ENCODE measurements around the gene CACNG1. TPM values are rescaled to one million over a fixed set of nuclear protein-coding genes. Genes with fewer than 3 reads are reported as not detected.

Gene CACNG1
- total and polyA plus RNA-seq, 4 donors = not detected

DNA sequence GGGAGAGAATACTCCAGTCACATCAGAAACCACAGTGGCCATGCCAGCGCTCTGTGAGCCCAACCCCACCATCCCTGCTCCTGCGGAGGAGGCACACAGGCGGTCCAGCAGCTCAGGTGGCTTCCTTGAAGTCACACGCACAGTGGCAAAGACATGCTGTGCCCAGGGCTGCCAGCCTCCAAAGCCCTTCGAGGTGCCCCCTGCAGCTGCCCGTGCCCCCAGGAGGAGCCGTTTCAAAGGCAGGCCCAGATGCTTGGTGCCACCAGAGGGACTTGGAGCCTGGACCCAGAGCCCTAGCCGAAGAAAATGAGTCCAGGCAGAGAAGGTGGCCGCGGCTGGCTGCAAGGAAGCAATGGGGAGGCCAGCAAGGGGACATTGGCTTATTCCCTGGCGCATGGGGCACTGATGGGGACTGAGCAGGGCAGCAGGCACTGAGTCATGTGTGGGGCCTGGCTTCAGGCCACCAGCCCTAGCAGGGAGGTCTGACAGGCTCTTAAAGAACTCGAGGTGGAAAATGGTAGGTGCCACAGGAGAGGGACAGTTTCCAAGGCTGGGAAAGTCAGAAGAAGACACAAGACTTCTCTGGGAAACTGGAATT, 17.2 kb upstream of the CACNG1 start:
- no peak for DNase-seq (ENCODE audit: low spot score)
- H3K27ac ChIP-seq (ENCODE audit: low read depth in 1 of 2, low read length in 2 of 2) = no peak overlapping the region
- WGBS = 93% methylated on average over 12 of the region's 12 CpGs

More for the DNA sequence above, 17.2 kb upstream of the CACNG1 start:
- Histone ChIP-seq H3K9ac (ENCODE audit: low read depth in 1 of 2, low read length in 2 of 2) (no peak overlapping the region), H3K36me3 (ENCODE audit: control insufficient read depth in 4 of 4, insufficient read depth in 3 of 4, low read depth in 1 of 4, low read length in 3 of 4) (no peaks in the 10 kb centered on the region), H3K27me3 (ENCODE audit: control insufficient read depth in 4 of 4, insufficient read depth in 4 of 4, low read length in 3 of 4) (no peaks in the 10 kb centered on the region), H3K4me3 (ENCODE audit: low read depth in 1 of 3, low read length in 3 of 3) (no peak overlapping the region), H3K9me3 (ENCODE audit: control insufficient read depth in 4 of 4, low read length in 3 of 4) (no peaks in the 10 kb centered on the region), H3K4me1 (ENCODE audit: control insufficient read depth in 4 of 4, insufficient read depth in 4 of 4, low read length in 3 of 4) (no peaks in the 10 kb centered on the region)
- TF ChIP-seq SP1 (IDR thresholded peaks at IDR 0.05) = no peak
- TF ChIP-seq YY1 (IDR thresholded peaks at IDR 0.05) = no peak
- TF ChIP-seq RAD21 (IDR thresholded peaks at IDR 0.05) = no peak
- TF ChIP-seq TAF1 (conservative IDR thresholded peaks at IDR 0.05) = no peak
- no peak for TF ChIP-seq FOXA2 (IDR thresholded peaks at IDR 0.05)
- TF ChIP-seq, protein P1, sequence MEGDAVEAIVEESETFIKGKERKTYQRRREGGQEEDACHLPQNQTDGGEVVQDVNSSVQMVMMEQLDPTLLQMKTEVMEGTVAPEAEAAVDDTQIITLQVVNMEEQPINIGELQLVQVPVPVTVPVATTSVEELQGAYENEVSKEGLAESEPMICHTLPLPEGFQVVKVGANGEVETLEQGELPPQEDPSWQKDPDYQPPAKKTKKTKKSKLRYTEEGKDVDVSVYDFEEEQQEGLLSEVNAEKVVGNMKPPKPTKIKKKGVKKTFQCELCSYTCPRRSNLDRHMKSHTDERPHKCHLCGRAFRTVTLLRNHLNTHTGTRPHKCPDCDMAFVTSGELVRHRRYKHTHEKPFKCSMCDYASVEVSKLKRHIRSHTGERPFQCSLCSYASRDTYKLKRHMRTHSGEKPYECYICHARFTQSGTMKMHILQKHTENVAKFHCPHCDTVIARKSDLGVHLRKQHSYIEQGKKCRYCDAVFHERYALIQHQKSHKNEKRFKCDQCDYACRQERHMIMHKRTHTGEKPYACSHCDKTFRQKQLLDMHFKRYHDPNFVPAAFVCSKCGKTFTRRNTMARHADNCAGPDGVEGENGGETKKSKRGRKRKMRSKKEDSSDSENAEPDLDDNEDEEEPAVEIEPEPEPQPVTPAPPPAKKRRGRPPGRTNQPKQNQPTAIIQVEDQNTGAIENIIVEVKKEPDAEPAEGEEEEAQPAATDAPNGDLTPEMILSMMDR (IDR thresholded peaks at IDR 0.05; ENCODE audit: low read depth, low read length, missing input control) = no peak
- TF ChIP-seq FOXA1 (IDR thresholded peaks at IDR 0.05) = no peak
- TF ChIP-seq JUND (IDR thresholded peaks at IDR 0.05) = no peak
- TF ChIP-seq ZBTB33 (IDR thresholded peaks at IDR 0.05) = no peak
- no peak for TF ChIP-seq HNF4A (conservative IDR thresholded peaks at IDR 0.05)
- no peak for TF ChIP-seq RXRA (IDR thresholded peaks at IDR 0.05)
- no peak for TF ChIP-seq GABPA (IDR thresholded peaks at IDR 0.05 in 1 of 2, conservative IDR thresholded peaks at IDR 0.05 in 1 of 2)
- TF ChIP-seq, protein P2, sequence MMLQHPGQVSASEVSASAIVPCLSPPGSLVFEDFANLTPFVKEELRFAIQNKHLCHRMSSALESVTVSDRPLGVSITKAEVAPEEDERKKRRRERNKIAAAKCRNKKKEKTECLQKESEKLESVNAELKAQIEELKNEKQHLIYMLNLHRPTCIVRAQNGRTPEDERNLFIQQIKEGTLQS (IDR thresholded peaks at IDR 0.05) = no peak
- TF ChIP-seq MAX (IDR thresholded peaks at IDR 0.05) = no peak
- no peak for TF ChIP-seq EGR1 (IDR thresholded peaks at IDR 0.05; ENCODE audit: low read depth in 2 of 2)
- TF ChIP-seq REST (IDR thresholded peaks at IDR 0.05) = no peak

All from liver (tissue), 9 donors.